ENCODE measurements around the gene PPP2R2B.

The PPP2R2B gene

GRCh38 chr5:146726891-146727290, 151.7 kb downstream of the PPP2R2B start:
- H3K9me3 ChIP-seq: peaks cover 28% of the 10 kb centered on the region
- H3K9ac ChIP-seq: no peak overlapping the region
- H3K27me3 ChIP-seq: no peaks in the 10 kb centered on the region
- no peak overlapping the region for H3K4me2 ChIP-seq
- TF ChIP-seq Cebpa-rat (IDR thresholded peaks at IDR 0.05): no peak
- H3K36me3 ChIP-seq: no peaks in the 10 kb centered on the region
- H3K27ac ChIP-seq: no peak overlapping the region
- no peaks in the 10 kb centered on the region for H3K4me1 ChIP-seq
- no peaks in the 10 kb centered on the region for H4K20me1 ChIP-seq
- H3K4me3 ChIP-seq: no peak overlapping the region

DNA sequence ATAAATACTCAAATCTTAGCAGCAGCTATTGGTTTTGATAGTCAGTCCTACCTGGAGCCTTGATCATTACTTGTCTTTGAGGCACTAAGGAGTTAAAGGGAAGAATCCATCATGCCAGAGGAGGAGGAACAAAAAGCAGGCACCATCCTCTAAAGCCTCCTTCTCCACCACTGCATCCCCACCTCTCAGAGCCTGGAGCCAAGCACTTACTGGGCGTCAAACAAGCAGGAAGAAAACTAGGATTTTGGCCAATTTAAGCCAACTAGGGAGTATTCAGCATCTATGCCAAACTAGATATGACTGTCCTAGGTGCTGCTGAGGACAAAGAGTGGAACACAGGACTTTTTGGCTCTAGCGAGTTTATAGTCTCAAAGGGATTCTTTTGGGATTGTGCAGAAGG, 152.5 kb downstream of the PPP2R2B start:
- H3K4me1 ChIP-seq: no peaks in the 10 kb centered on the region
- H3K4me3 ChIP-seq: no peak overlapping the region
- no peak overlapping the region for H3K27ac ChIP-seq
- TF ChIP-seq Cebpa-rat (IDR thresholded peaks at IDR 0.05): no peak
- no peaks in the 10 kb centered on the region for H3K36me3 ChIP-seq
- H3K9ac ChIP-seq: no peak overlapping the region
- no peaks in the 10 kb centered on the region for H4K20me1 ChIP-seq
- H3K4me2 ChIP-seq: no peak overlapping the region
- H3K27me3 ChIP-seq: no peaks in the 10 kb centered on the region
- peaks cover 28% of the 10 kb centered on the region for H3K9me3 ChIP-seq

- H3K9ac ChIP-seq: no peak overlapping the region
- no peak overlapping the region for H3K4me3 ChIP-seq
- no peak for TF ChIP-seq Cebpa-rat (IDR thresholded peaks at IDR 0.05)
- no peak overlapping the region for H3K27ac ChIP-seq
- no peaks in the 10 kb centered on the region for H4K20me1 ChIP-seq
- H3K4me1 ChIP-seq: no peaks in the 10 kb centered on the region
- H3K4me2 ChIP-seq: no peak overlapping the region
- no peaks in the 10 kb centered on the region for H3K36me3 ChIP-seq
- H3K27me3 ChIP-seq: no peaks in the 10 kb centered on the region
- peaks cover 19% of the 10 kb centered on the region for H3K9me3 ChIP-seq
These were observed 153.5 kb downstream of the PPP2R2B start for GRCh38 chr5:146725025-146725424.

DNA sequence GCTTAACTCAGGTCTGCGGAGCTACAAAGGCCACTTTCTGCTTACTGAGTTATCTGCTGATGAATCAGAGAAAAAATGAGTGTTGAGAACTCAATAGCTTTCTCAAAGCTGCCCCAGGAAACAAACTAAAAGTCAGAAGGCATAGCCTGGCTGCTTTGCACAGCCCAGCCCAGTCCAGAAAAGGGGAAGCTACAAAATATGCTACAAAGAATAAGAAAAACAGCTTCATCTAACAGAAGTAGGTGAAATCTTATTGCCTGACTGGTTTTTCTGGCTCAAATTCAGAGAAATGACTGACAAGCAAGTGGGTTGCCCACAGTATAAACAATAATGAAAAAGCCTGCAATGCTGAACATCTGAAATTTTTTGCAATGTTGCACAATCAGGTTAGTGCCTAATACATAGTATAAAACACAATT, 156.2 kb downstream of the PPP2R2B start:
- Histone ChIP-seq H3K9me3 (no peaks in the 10 kb centered on the region), H3K4me2 (no peak overlapping the region), H3K27me3 (no peaks in the 10 kb centered on the region), H3K4me3 (no peak overlapping the region), H3K9ac (no peak overlapping the region), H3K4me1 (no peaks in the 10 kb centered on the region), H3K36me3 (no peaks in the 10 kb centered on the region), H4K20me1 (no peaks in the 10 kb centered on the region), H3K27ac (no peak overlapping the region)
- no peak for TF ChIP-seq Cebpa-rat (IDR thresholded peaks at IDR 0.05)

GRCh38 chr5:146721073-146721815, 157.3 kb downstream of the PPP2R2B start:
- no peak overlapping the region for H3K27ac ChIP-seq
- H3K36me3 ChIP-seq: no peaks in the 10 kb centered on the region
- H3K9me3 ChIP-seq: no peaks in the 10 kb centered on the region
- H3K9ac ChIP-seq: no peak overlapping the region
- TF ChIP-seq Cebpa-rat (IDR thresholded peaks at IDR 0.05): no peak
- no peaks in the 10 kb centered on the region for H3K27me3 ChIP-seq
- no peaks in the 10 kb centered on the region for H3K4me1 ChIP-seq
- H4K20me1 ChIP-seq: no peaks in the 10 kb centered on the region
- H3K4me2 ChIP-seq: no peak overlapping the region
- no peak overlapping the region for H3K4me3 ChIP-seq

DNA sequence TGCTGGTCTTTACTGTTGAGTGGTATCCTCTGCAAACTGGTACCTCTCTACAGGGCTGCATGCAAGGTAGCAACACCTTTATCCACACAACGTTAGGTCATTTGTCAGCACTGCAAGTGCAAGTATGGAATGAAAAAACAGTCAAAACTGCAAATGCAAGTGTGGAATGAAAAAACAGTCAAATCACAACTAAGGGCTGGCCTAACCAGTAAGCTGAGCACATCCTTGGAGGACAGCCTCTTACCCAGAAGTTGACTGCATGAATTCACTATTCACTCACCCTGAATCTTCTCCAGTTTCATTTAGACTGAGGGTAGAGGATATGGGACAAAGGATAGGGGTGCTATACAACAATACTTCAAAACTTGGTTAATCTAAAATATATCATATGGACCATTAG, 158.4 kb downstream of the PPP2R2B start:
- no peak for TF ChIP-seq Cebpa-rat (IDR thresholded peaks at IDR 0.05)
- Histone ChIP-seq H3K27ac (no peak overlapping the region), H3K4me3 (no peak overlapping the region), H3K4me2 (no peak overlapping the region), H3K27me3 (no peaks in the 10 kb centered on the region), H3K36me3 (no peaks in the 10 kb centered on the region), H4K20me1 (no peaks in the 10 kb centered on the region), H3K9ac (no peak overlapping the region), H3K9me3 (no peaks in the 10 kb centered on the region), H3K4me1 (no peaks in the 10 kb centered on the region)

DNA sequence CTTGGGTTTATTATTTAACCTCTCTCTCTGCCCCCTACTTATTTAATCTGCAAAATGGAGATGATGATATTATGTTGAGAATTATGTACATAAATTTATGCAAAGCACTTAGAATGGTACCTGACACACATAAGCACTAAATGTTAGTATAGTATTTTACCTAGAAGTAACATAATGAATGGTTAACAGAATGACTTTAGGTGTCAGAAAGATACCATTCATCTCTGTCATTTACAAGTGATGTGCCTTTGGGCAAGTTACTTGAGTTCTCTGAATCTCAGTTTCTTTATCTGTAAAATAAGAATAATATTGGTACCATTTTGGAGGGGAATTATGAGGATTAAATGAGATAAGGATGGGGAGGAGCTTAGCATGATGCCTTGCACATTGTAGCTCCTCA, 159.4 kb downstream of the PPP2R2B start:
- no peak overlapping the region for H3K4me2 ChIP-seq
- no peak overlapping the region for H3K4me3 ChIP-seq
- no peaks in the 10 kb centered on the region for H3K4me1 ChIP-seq
- H3K27ac ChIP-seq: no peak overlapping the region
- no peaks in the 10 kb centered on the region for H3K36me3 ChIP-seq
- no peak overlapping the region for H3K9ac ChIP-seq
- no peaks in the 10 kb centered on the region for H3K27me3 ChIP-seq
- TF ChIP-seq Cebpa-rat (IDR thresholded peaks at IDR 0.05): no peak
- H3K9me3 ChIP-seq: no peaks in the 10 kb centered on the region
- H4K20me1 ChIP-seq: no peaks in the 10 kb centered on the region

GRCh38 chr5:146718609-146719008, 159.9 kb downstream of the PPP2R2B start:
- no peaks in the 10 kb centered on the region for H3K27me3 ChIP-seq
- no peak overlapping the region for H3K4me2 ChIP-seq
- no peaks in the 10 kb centered on the region for H3K4me1 ChIP-seq
- no peaks in the 10 kb centered on the region for H4K20me1 ChIP-seq
- no peak overlapping the region for H3K4me3 ChIP-seq
- H3K36me3 ChIP-seq: no peaks in the 10 kb centered on the region
- H3K27ac ChIP-seq: no peak overlapping the region
- H3K9me3 ChIP-seq: no peaks in the 10 kb centered on the region
- no peak overlapping the region for H3K9ac ChIP-seq
- TF ChIP-seq Cebpa-rat (IDR thresholded peaks at IDR 0.05): no peak

DNA sequence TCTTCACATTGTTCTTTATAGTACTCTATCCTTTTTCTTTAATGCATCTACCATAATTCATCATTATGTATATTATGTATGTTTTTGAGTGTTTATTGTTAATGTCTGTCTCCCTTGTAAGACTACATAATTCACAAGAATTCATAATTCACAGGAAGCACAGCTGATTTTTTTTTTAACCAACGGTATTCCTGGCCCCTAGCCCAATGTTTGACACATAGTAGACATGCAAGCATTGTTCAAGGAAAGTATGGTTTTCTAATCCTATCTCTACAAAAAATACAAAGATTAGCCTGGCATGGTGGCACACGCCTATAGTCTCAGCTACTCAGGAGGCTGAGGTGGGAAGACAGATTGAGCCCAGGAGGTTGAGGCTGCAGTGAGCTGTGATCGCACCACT, 160.6 kb downstream of the PPP2R2B start:
- Histone ChIP-seq H4K20me1 (no peaks in the 10 kb centered on the region), H3K9me3 (no peaks in the 10 kb centered on the region), H3K4me2 (no peak overlapping the region), H3K27me3 (no peaks in the 10 kb centered on the region), H3K9ac (no peak overlapping the region), H3K27ac (no peak overlapping the region), H3K36me3 (no peaks in the 10 kb centered on the region), H3K4me3 (no peak overlapping the region), H3K4me1 (no peaks in the 10 kb centered on the region)
- no peak for TF ChIP-seq Cebpa-rat (IDR thresholded peaks at IDR 0.05)

GRCh38 chr5:146716636-146717035, 161.9 kb downstream of the PPP2R2B start:
- Histone ChIP-seq H3K9me3 (no peaks in the 10 kb centered on the region), H3K36me3 (no peaks in the 10 kb centered on the region), H3K4me2 (no peak overlapping the region), H3K27ac (no peak overlapping the region), H3K4me1 (no peaks in the 10 kb centered on the region), H4K20me1 (no peaks in the 10 kb centered on the region), H3K4me3 (no peak overlapping the region), H3K27me3 (no peaks in the 10 kb centered on the region), H3K9ac (no peak overlapping the region)
- no peak for TF ChIP-seq Cebpa-rat (IDR thresholded peaks at IDR 0.05)

DNA sequence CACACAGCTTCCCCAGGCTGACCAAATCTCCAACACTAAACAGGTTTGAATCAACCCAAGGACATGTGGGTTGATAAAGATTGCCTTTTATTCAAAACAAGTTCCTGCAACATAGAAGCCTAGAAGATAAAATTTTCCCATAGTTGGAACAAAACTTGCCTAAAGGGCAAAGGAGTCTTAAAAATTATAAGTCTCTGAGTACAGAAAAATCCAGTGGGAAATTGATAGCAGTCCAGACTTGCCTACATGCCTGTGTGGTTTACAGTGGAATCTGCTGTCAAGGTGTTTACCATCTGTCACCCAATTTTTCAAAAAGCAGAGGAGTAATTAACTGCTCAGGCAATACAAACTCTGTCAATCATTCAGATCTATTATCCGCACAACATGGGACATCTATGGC, 168.2 kb downstream of the PPP2R2B start:
- no peak for TF ChIP-seq Cebpa-rat (IDR thresholded peaks at IDR 0.05)
- no peak overlapping the region for H3K27ac ChIP-seq

More for the DNA sequence above, 168.2 kb downstream of the PPP2R2B start:
- Histone ChIP-seq H3K4me2 (no peak overlapping the region), H3K4me1 (no peaks in the 10 kb centered on the region), H3K9me3 (no peaks in the 10 kb centered on the region), H4K20me1 (no peaks in the 10 kb centered on the region), H3K4me3 (no peak overlapping the region), H3K36me3 (no peaks in the 10 kb centered on the region), H3K9ac (no peak overlapping the region), H3K27me3 (no peaks in the 10 kb centered on the region)

Data from BLaER1 (cell line).